GM18870 (cell line): ENCODE measurements around the gene FABP1.

Experiments
- ATAC-seq: cut with Tn5 transposase; IDR thresholded peaks from one replicate; pipeline ENCODE4 v1.9.1; 2021; ENCODE audit warnings: moderate library complexity; ENCODE audit not compliant: unreplicated experiment

Gene FABP1

GRCh38 chr2:88127888-88128653 lies at the start of gene FABP1:
FABP1 (minus strand) TSS chr2:88128062; CDS start chr2:88128017, 45 bp downstream.
- ATAC-seq: no peak

- no peak for ATAC-seq
These were observed 49.7 kb upstream of the FABP1 start for GRCh38 chr2:88177556-88177955.

GRCh38 chr2:88176352-88176984 lies 48.6 kb upstream of the FABP1 start:
- ATAC-seq: no peak

- ATAC-seq: no peak
These were observed 45.0 kb upstream of the FABP1 start for GRCh38 chr2:88172882-88173281.

GRCh38 chr2:88171966-88172365 lies 44.1 kb upstream of the FABP1 start:
- no peak for ATAC-seq

- ATAC-seq: no peak
These were observed 42.6 kb upstream of the FABP1 start for GRCh38 chr2:88170472-88170892.

GRCh38 chr2:88168386-88168785 lies 40.5 kb upstream of the FABP1 start:
- ATAC-seq: no peak

GRCh38 chr2:88167740-88168139 lies 39.9 kb upstream of the FABP1 start:
- no peak for ATAC-seq

- no peak for ATAC-seq
These were observed 37.6 kb upstream of the FABP1 start for GRCh38 chr2:88165332-88166003.

- no peak for ATAC-seq
These were observed 33.8 kb upstream of the FABP1 start for GRCh38 chr2:88161446-88162244.

GRCh38 chr2:88160517-88160916 lies 32.7 kb upstream of the FABP1 start:
- ATAC-seq: no peak

- ATAC-seq: no peak
These were observed 32.1 kb upstream of the FABP1 start for GRCh38 chr2:88159955-88160415.

- ATAC-seq: no peak
These were observed 31.6 kb upstream of the FABP1 start for GRCh38 chr2:88159481-88159880.

GRCh38 chr2:88148929-88149438 lies 21.1 kb upstream of the FABP1 start:
- no peak for ATAC-seq

- no peak for ATAC-seq
These were observed 19.3 kb upstream of the FABP1 start for GRCh38 chr2:88147145-88147544.

- ATAC-seq: no peak
These were observed 18.7 kb upstream of the FABP1 start for GRCh38 chr2:88146590-88146989.

GRCh38 chr2:88144914-88145497 lies 17.1 kb upstream of the FABP1 start:
- ATAC-seq: no peak

GRCh38 chr2:88144271-88144670 lies 16.4 kb upstream of the FABP1 start:
- no peak for ATAC-seq

- ATAC-seq: no peak
These were observed 14.1 kb upstream of the FABP1 start for GRCh38 chr2:88141952-88142351.

GRCh38 chr2:88139804-88140203 lies 11.9 kb upstream of the FABP1 start:
- ATAC-seq: no peak
